ENCODE measurements around the gene NCKAP5.

Gene NCKAP5

DNA sequence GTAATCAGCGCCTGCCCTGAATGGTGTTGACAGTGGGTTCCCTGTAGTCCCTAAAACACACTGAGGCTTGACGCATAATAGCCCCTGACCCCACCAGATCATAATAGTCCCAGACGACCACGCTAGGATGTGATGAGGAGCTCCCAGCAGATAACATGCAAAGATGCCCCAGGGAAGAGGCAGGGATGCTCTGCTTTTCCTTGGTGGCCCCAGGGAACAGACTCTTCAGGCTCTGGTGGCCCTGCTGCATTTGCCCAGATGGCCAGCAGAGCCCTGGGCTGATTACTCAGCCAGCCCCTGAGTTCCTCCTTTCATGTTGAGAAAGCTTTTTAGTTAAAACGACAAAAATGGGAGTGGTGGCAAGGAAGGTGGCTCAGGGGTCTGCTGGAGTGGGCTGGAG is 5.9 kb upstream of the NCKAP5 start:
- no peak for DNase-seq (ENCODE audit: low read depth)

GRCh38 chr2:133573491-133574162 is 5.4 kb upstream of the NCKAP5 start:
- no peak for DNase-seq (ENCODE audit: low read depth)

GRCh38 chr2:133571249-133571648 is 3.0 kb upstream of the NCKAP5 start:
- no peak for DNase-seq (ENCODE audit: low read depth)

DNA sequence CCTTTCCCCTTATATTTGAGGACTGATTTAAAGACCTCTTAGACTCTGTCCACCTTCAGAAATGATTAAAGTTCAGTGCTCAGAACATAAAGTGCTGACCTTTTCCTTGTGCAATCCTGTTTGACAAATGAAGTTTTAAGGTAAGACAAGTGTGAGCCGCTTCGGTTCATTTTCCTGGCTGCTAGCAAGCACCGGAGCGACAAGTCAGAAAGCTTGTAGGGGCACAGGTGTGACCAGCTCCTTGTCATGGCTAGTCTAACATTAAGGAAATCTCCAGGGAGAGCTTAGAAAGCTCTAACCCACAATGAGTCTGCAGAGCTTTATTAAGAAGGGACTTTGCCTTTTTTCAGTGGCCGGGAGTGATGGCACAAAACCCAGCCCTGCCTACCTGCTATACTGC is 2.3 kb upstream of the NCKAP5 start:
- DNase-seq (ENCODE audit: low read depth): no peak

DNA sequence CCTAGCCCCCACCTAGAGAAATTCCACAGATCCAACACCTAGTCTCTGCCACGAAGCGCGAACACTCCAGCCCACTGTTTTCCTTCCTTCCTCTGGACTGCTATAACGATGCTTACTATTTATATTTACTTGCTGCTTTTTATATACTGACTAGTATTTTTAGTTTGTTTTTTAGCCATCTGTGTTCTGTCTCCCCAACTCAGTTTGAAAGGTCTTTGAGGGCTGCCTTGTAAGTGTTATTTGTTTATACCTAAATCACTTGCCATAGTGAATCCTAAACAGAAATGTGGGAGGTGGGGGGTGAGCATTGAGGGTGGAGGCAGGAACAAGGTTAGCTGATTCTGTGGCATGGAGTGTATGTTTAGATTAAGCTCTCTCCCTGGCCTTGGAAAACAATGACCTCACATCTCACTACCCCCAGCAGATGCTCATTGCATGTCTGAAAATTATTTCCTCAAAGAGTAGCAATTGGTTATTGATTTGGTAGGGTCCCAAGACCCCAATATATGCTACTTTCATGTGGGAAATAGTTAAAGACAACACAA is 1.1 kb upstream of the NCKAP5 start:
- no peak for DNase-seq (ENCODE audit: low read depth)

GRCh38 chr2:133568598-133568997 is 335 bp upstream of the NCKAP5 start:
- no peak for DNase-seq (ENCODE audit: low read depth)

DNA sequence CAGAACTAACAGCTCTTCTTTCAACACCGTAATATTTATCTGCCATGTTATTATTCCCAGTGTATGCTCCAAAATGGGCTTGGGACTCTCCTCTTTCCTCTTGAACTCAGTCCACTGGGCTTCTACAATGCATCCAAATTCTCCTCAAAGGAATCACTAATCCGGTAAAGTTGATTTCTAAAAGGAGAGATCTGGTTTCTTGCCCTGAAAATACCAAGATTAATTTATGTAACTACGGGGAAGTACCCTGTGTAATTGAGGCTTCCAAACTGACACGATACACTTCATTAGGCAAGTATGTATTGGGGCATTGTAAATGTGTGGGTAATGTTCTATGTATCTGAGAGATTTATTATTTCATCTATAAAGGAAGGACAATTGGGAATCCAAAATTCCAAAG is 5.7 kb downstream of the NCKAP5 start:
- DNase-seq (ENCODE audit: low read depth): no peak

GRCh38 chr2:133561045-133561852 is 7.0 kb downstream of the NCKAP5 start:
- peak; percentile 74 for DNase-seq (ENCODE audit: low read depth)

- DNase-seq (ENCODE audit: low read depth): no peak
Measured at GRCh38 chr2:133557614-133558013, 10.6 kb downstream of the NCKAP5 start.

DNA sequence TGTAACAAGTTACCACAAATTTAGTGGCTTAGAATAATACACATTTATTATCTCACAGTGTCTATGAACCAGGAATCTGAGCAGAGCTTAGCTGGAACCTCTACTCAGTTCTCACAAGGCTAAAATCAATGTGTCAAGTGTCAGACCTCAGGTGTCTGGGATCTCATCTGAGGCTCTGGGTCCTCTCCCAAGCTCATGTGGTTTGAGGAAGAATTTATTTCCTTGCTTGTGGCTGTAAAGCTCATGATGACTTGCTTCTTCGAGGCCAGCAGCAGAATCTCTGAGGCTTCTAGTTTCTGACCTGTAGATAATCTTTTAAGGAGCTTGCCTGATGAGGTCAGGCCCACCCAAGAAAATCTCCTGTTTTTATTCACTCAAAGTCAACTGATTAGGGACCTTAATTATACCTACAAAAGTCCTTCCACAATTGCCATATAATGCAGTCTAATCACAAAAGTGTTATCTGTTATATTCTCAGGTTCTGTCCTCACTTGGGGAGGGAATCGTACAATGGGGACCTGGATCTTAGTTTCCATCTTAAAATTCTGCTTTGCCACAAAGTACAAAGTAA is 14.3 kb downstream of the NCKAP5 start:
- DNase-seq (ENCODE audit: low read depth): no peak

DNA sequence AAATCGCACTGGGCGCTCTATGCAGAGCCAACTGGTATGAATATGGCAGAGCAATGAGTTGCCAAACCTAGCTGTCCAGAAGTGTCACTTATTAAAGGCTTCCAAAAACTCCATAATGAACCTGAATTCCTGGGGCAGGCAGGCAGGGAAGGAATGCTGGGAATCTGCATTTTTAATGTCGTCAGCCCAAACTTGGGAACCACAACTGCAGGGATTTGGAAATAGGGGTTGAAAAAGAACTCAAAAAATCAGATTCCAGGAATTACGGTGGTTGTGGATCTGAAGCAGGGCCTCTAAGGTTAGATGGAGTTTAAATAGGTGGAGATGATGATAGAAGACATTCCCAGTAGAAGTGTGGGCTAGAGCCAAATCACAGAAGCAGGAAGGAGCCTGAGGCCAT is 15.0 kb downstream of the NCKAP5 start:
- DNase-seq (ENCODE audit: low read depth): no peak

- DNase-seq (ENCODE audit: low read depth): no peak
Measured at GRCh38 chr2:133552821-133553220, 15.4 kb downstream of the NCKAP5 start.

GRCh38 chr2:133541797-133542196 is 26.5 kb downstream of the NCKAP5 start:
- DNase-seq (ENCODE audit: low read depth): no peak

- DNase-seq (ENCODE audit: low read depth): no peak
Measured at GRCh38 chr2:133541376-133541775, 26.9 kb downstream of the NCKAP5 start.

DNA sequence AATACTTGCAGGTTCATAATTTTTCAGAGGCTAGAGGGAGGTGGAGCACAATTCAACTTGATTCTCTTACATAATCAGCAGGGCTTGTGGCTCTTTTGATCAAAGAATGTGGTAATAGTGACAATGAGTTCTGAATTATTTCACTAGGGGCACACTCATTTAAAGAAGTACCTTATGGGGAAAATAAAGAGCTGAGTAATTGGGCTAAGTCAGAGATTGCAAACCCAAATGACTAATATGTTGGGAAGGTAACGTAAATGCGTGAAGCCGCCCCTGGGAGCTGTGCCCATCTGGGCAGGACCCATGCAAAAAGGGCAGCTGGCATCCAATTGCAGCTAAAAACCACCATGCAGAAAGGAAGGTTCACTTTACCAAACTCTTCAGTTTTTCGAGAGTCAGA is 35.3 kb downstream of the NCKAP5 start:
- DNase-seq (ENCODE audit: low read depth): no peak

- DNase-seq (ENCODE audit: low read depth): no peak
Measured at GRCh38 chr2:133531382-133531781, 36.9 kb downstream of the NCKAP5 start.

GRCh38 chr2:133530645-133531044 is 37.6 kb downstream of the NCKAP5 start:
- no peak for DNase-seq (ENCODE audit: low read depth)

GRCh38 chr2:133526530-133527300 is 41.5 kb downstream of the NCKAP5 start:
- no peak for DNase-seq (ENCODE audit: low read depth)

GRCh38 chr2:133525613-133526529 is 42.4 kb downstream of the NCKAP5 start:
- no peak for DNase-seq (ENCODE audit: low read depth)

GRCh38 chr2:133525090-133525489 is 43.2 kb downstream of the NCKAP5 start:
- no peak for DNase-seq (ENCODE audit: low read depth)

DNA sequence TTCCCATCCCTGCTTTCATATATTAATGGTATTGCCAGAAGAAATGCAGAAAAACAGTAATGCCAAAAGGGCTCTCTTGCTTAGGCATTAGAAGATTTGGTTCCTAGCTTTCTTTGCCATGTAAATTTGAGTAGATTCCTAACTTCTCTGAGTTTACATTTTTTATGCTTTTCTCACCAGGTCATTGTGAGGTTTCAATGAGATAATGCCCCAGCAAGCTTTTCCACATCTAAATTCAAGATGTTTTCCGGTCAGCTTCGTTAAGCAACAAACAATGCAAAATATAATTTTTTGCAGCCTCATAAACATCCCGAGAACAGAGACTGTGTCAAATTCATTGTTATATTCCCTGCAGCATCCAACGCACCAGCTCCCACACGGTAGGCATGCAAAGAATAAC is 44.9 kb downstream of the NCKAP5 start:
- DNase-seq (ENCODE audit: low read depth): no peak
